Panc1 (cell line): ENCODE measurements around the gene EPS8L2. TPM values are rescaled to one million over a fixed set of nuclear protein-coding genes. Genes with fewer than 3 reads are reported as not detected.

Experiments
- ATAC-seq: fragments of 200-7000 bp; cut with Tn5 transposase; 2 replicates; pipeline ENCODE4 v1.9.1; 2020; ENCODE audit warnings: mild to moderate bottlenecking, moderate library complexity
- BruUV-seq: library from RNA; stranded (reverse); fragments of 400-500 nt; replicated peaks from 2 replicates; lab custom pipeline; 2021; lab: Mats Ljungman, UMichigan
- CTCF ChIA-PET: fragments of 300-600 bp; sonication (Branson Sonifier 250); formaldehyde crosslinking; loops from one replicate; lab custom pipeline; 2022; ENCODE audit warnings: antibody characterized with exemption; lab: Charles Lee
- POLR2A ChIA-PET: fragments of 300-600 bp; sonication (Branson Sonifier 250); formaldehyde crosslinking; loops from one replicate; lab custom pipeline; 2022; ENCODE audit warnings: antibody characterized with exemption; lab: Charles Lee
- DNase-seq: peaks from one replicate; pipeline ENCODE4 v3.0.0-alpha.2; 2010; ENCODE audit warnings: low read depth, low spot score
- H3K27ac ChIP-seq: 2 replicates; pipeline ENCODE4 v1.5.1; 2011; ENCODE audit warnings: mild to moderate bottlenecking, low read length, inconsistent platforms
- H3K27me3 ChIP-seq: fragments of 200-500 bp; sonication (Bioruptor generic); 2 replicates; pipeline ENCODE4 v1.6.0; 2014; ENCODE audit warnings: low read length, inconsistent platforms; ENCODE audit not compliant: control insufficient read depth, insufficient read depth
- H3K36me3 ChIP-seq: fragments of 200-500 bp; sonication (Bioruptor generic); 2 replicates; pipeline ENCODE4 v1.5.1; 2014; ENCODE audit warnings: inconsistent platforms, mild to moderate bottlenecking, low read length, moderate library complexity; ENCODE audit not compliant: control insufficient read depth, insufficient read depth
- H3K4me1 ChIP-seq: 2 replicates; pipeline ENCODE4 v1.5.1; 2011; ENCODE audit warnings: inconsistent platforms, mild to moderate bottlenecking, low read length, moderate library complexity; ENCODE audit not compliant: control insufficient read depth, insufficient read depth
- H3K4me3 ChIP-seq, 2 experiments: 2 replicates each; pipeline ENCODE4 v1.5.1; 2011 to 2012; ENCODE audit warnings: low read depth in 2 of 2, low read length in 2 of 2, mild to moderate bottlenecking in 2 of 2, inconsistent platforms in 1 of 2, moderate library complexity in 1 of 2
- H3K9me3 ChIP-seq: fragments of 200-500 bp; sonication (Bioruptor generic); 2 replicates; pipeline ENCODE4 v1.5.1; 2014; ENCODE audit warnings: low read depth, mild to moderate bottlenecking, inconsistent platforms, low read length, moderate library complexity; ENCODE audit not compliant: control insufficient read depth, insufficient read depth
- CTCF ChIP-seq: fragments of 450-650 bp; IDR thresholded peaks from 2 replicates; pipeline ENCODE4 v1.5.1; 2017; ENCODE audit warnings: mild to moderate bottlenecking
- POLR2AphosphoS5 ChIP-seq: IDR thresholded peaks from 2 replicates; pipeline ENCODE4 v1.6.1; 2012; ENCODE audit warnings: mild to moderate bottlenecking, low read depth, low read length, moderate library complexity
- REST ChIP-seq, 2 experiments: IDR thresholded peaks; 2 replicates each; pipeline ENCODE4 v1.6.1; 2011 to 2012; ENCODE audit warnings: low read depth in 2 of 2, control low read depth in 1 of 2, low read length in 1 of 2, mild to moderate bottlenecking in 1 of 2, moderate library complexity in 1 of 2; ENCODE audit not compliant: insufficient read depth in 1 of 2
- SIN3A ChIP-seq: IDR thresholded peaks from 2 replicates; pipeline ENCODE4 v1.6.1; 2012; ENCODE audit warnings: low read depth, mild to moderate bottlenecking, low read length, moderate library complexity, borderline replicate concordance; ENCODE audit not compliant: insufficient read depth
- TCF7L2 ChIP-seq: IDR thresholded peaks from 2 replicates; pipeline ENCODE4 v1.6.1; 2011; ENCODE audit warnings: mild to moderate bottlenecking, low read depth, low read length, inconsistent platforms
- in situ Hi-C: cut with HindIII; loops from 2 replicates; pipeline ENCODE4 v1.10.0; 2016; ENCODE audit warnings: low sequenced_read_pairs, low pct_unique_long_range_greater_than_20kb
- intact Hi-C: fragments of 100-400 bp; cut with micrococcal nuclease; formaldehyde crosslinking; loops from one replicate; pipeline ENCODE4 v1.10.0; 2022; ENCODE audit not compliant: unreplicated experiment
- total RNA-seq: library from RNA; stranded (reverse); gene quantifications from one replicate; pipeline ENCODE4 v1.2.1, GENCODE V29; 2021; ENCODE audit not compliant: unreplicated experiment

The EPS8L2 gene
- total RNA-seq, 1 experiment from 2014 or later = 256 TPM

GRCh38 chr11:748007-748359 lies 42.0 kb downstream of the EPS8L2 start:
- CTCF ChIA-PET = interaction anchor here (0.6 to 0.8 kb wide), 2 partner anchors 20 to 41 kb away, joined by 3 read pairs; no protein-coding TSS in a partner anchor
- peak overlapping the region; percentile 83 to 87 for H3K4me3 ChIP-seq
- POLR2A ChIA-PET = interaction anchor here (0.6 to 1.2 kb wide), 2 partner anchors 15 to 33 kb away, joined by 3 read pairs; no protein-coding TSS in a partner anchor
- peak; percentile 19 for ATAC-seq
- no peaks in the 10 kb centered on the region for H3K9me3 ChIP-seq
- peak overlapping the region; percentile 85 for H3K27ac ChIP-seq
- TF ChIP-seq REST (IDR thresholded peaks at IDR 0.05; ENCODE audit: insufficient read depth in 1 of 2, low read depth in 2 of 2, low read length in 1 of 2) (peak in 1 of 2 experiments; percentile 44; a peak in 1 of 4 replicates), SIN3A (no peak)
- no TSS peak for BruUV-seq
- intact Hi-C loops (no loop called here), in situ Hi-C loops (no loop called here)
- DNase-seq = no peak
- H3K36me3 ChIP-seq = no peaks in the 10 kb centered on the region
- no peaks in the 10 kb centered on the region for H3K27me3 ChIP-seq
- peaks cover 20% of the 10 kb centered on the region for H3K4me1 ChIP-seq

GRCh38 chr11:749731-750130 lies 43.7 kb downstream of the EPS8L2 start:
- POLR2A ChIA-PET = no interaction called here

More at GRCh38 chr11:749731-750130, 43.7 kb downstream of the EPS8L2 start:
- no peaks in the 10 kb centered on the region for H3K27me3 ChIP-seq
- in situ Hi-C loops (no loop called here), intact Hi-C loops (no loop called here)
- no peaks in the 10 kb centered on the region for H3K36me3 ChIP-seq
- no peaks in the 10 kb centered on the region for H3K9me3 ChIP-seq
- H3K4me1 ChIP-seq = peaks cover 20% of the 10 kb centered on the region
- ATAC-seq (no peak), DNase-seq (no peak)
- no TSS peak for BruUV-seq
- no peak overlapping the region for H3K27ac ChIP-seq
- no peak for TF ChIP-seq REST (IDR thresholded peaks at IDR 0.05; ENCODE audit: insufficient read depth in 1 of 2, low read depth in 2 of 2, low read length in 1 of 2)
- no peak for TF ChIP-seq POLR2AphosphoS5
- TF ChIP-seq TCF7L2 = no peak
- no peak for TF ChIP-seq SIN3A
- TF ChIP-seq CTCF = no peak
- no peak overlapping the region for H3K4me3 ChIP-seq
- CTCF ChIA-PET = no interaction called here
